HG03457 (cell line): ENCODE measurements around the gene FAM240B.

Experiments
- ATAC-seq: cut with Tn5 transposase; IDR thresholded peaks from one replicate; pipeline ENCODE4 v1.9.1; 2021; ENCODE audit warnings: moderate number of reproducible peaks; ENCODE audit not compliant: unreplicated experiment

FAM240B gene

GRCh38 chr9:38705917-38706316 lies 14.0 kb downstream of the FAM240B start:
- ATAC-seq = no peak

GRCh38 chr9:38700695-38701094 lies 19.2 kb downstream of the FAM240B start:
- ATAC-seq = no peak

DNA sequence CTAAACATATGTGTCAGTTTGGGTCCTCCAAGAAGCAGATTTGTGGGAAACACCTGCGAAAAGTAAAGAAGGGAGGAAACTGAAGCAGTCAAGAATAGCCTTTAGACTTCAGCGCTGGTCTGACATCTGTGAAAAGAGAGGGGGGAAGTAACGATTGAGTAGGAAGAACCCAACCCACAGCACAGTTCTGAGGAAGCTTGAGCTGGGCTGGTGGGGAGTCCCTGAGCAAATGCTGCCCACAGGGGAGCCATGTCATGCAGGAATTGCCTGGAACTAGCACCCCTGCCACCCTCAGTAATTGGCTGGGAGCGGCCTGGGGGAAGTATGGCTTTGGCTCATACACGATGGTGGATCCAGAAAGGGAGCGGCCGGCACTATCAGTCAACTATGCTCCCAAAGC lies 20.6 kb downstream of the FAM240B start:
- no peak for ATAC-seq

- ATAC-seq = no peak
Measured at GRCh38 chr9:38697776-38698300, 22.1 kb downstream of the FAM240B start.

DNA sequence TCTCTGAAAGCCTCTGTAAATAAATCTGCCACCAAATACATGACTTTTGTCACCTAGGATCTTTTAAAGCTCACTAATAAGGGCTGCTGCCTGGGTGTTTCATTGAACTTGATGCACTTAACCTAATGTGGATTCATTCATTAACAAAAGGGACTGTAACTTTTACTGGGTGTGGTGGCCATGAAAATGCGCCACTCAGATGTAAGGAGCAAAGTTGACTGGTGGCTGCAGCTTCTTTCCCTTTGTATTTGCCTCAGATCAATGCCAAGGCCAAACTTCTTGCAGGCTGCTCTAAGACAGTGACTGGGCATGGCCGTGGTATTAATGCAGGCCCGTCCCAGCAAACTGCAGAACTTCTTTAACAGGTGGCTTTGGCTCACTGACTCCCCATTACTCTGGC lies 22.9 kb downstream of the FAM240B start:
- no peak for ATAC-seq

DNA sequence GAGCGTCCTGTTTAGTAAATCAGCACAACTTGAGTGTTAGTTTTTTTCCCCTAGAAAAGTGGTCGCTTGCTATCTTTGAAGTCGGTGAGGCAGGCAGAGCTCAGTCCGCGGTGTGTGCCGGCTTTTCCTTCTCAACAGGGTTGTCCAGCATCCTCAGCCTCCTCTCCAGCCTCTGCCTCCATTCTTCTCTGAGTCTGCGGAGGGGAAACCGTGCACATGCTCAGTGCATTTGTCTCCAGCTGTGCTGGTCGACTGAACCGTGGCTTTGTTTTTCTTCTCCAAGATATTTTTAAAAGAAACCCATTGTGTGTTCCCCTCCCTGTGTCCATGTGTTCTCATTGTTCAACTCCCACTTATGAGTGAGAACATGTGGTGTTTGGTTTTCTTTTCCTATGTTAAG lies 25.3 kb downstream of the FAM240B start:
- ATAC-seq = no peak

DNA sequence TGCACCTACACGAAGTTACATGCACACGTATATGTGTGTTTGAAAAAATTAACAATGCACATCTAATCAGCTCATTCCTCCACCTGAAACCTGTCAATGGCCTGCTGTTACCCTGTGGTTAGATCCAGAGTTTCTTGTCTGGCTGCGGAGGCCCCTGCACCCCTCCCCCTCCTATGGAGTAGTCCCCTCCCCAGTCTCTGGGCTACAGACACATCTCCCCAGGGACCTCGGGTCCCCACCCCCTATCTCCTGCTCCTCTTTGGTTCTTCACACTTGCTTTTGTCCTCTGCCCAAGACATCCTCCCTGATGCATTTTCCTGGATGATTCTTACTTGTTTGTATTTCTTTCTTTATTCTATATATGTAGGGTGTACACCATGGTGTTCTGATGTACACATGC lies 27.2 kb downstream of the FAM240B start:
- no peak for ATAC-seq

DNA sequence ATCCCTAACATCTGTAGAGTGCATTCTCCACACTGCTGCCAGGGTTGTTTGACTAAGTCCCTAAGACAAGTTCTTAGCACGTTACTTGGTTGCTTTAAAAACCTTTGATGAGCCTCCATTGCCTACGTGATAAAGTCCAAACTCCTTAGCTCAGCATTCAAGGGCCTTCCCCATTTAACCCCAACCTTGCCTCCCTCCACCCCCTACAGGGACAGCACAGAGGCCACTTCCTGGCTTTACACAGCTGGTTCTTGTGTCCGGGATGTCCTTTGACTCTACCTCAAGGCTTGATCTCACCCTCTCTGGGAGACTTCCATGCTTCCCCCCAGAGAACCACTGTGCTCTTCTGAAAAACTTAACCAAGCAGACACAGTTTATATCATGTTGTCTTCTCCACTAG lies 29.4 kb downstream of the FAM240B start:
- no peak for ATAC-seq

DNA sequence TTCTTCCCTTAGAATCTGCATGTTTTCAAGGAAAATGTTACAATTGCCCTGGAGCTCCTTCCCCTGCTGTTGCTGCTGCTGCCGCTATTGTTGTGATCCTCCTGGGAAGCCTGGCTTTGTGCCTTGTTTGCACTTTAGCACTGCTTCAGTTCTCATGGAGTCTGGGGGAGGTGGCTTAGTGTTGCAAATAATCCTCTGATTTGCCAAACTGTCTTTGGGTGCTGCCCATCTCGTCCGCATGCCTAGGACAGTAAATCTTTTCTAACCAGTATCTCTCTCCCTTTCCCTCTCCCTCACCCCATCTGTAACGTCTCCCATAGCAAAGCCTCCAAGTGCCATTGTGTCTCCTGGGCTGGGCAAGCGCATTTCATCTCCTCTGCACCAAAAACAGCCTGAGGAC lies 30.3 kb downstream of the FAM240B start:
- ATAC-seq = no peak

DNA sequence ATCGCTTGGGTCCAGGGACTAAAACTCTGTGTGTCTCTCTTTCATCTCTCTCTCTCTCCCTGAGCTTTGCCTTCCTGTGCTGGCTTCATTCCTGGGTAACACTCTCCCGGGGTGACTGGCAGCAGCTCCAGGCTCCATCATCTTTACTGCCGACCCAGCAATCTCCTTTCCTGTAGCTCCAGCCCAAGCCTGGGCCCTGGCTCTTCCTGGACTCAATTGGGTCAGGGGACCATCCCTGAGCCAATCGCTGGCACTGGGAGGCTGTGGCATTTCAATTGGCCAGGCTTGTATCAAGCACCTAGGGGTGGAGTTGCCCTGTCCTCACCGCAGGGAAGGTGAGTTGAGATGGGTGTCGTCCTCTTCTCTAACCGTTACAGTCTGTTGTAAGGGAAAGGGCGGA lies 31.9 kb downstream of the FAM240B start:
- no peak for ATAC-seq

DNA sequence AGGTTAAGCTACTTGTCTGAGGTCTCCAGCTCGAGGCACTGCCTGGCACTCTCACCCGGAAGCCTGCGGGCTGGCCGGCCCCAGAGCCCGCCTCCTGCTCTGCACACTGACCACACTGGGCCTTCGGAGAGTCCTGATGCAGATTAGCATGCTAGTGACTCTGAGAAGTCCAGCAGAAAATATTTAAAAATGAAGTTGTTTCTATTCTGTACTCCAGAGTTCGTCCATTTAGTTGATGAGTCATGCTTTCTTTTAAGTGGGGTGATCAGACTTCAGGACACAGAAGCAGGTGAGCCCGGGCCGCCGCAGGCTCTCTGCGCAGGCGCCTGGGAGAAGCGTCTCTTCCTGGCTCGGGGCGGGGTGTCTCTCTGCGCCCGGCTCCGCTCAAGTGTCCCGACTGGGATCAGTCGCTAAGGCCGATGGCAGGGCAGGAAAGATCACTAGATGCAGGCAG lies 32.5 kb downstream of the FAM240B start:
- no peak for ATAC-seq

DNA sequence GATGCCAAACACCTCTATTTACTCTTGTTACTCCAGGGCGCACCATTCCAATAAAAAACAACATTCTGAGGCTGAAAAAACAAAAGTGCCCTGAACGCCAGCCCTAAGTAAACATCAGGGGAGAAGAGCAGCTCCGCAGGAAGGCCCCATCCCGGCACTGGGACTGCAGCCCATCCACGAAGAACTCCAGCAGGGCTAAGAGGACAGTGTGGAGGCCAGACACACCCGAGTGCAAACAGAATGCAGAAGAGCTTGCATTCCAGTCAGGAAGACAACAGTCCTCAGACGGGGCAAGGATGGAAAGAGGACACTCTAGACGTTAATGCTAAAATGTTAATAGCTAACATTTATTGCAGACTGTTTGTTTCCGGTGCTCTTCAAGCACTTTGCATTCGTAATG lies 33.0 kb downstream of the FAM240B start:
- no peak for ATAC-seq

DNA sequence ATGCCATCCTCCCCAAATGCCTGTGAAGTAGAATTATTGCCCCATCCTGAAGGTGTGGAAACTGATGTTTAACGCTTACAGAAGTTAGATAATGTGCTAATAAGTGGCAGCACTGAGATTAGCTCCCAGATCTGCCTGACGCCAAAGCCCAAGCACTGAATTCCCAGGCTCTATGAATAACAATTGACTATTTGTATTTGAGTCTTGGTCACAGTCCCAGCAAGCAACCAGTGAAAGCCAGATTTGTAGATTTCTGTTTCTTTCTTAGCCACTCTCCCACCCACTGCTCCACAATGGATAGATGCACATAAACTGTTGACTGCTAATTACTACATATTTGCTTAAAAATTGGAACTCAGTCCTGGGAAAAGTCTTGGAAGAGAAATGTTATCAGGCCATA lies 34.4 kb downstream of the FAM240B start:
- no peak for ATAC-seq

- ATAC-seq = no peak
Measured at GRCh38 chr9:38683336-38683735, 36.6 kb downstream of the FAM240B start.

- no peak for ATAC-seq
Measured at GRCh38 chr9:38682713-38683112, 37.2 kb downstream of the FAM240B start.

DNA sequence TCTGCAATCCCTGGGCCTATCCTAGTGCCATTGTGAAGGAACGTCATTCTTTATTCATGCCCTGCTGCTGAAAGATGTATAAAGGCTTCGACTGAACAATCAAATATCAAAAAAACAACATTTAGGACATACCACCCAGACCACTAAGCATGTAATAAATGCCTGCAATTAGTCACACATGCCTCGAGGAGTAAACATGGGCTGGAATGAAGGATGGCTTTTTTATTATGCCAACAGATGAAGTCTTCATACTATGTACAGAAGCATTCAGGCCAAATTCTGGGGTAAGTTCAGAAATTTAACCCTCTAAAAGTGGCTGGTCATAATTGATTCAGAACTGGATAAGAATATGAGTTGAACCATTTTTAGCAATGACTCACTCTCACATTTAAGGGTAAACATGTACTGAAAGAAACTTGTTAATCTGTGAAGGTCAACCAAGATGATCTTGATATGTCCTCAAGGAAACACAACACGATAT lies 38.1 kb downstream of the FAM240B start:
- ATAC-seq = no peak

- ATAC-seq = no peak
Measured at GRCh38 chr9:38680837-38681445, 39.0 kb downstream of the FAM240B start.

GRCh38 chr9:38677660-38678303 lies 42.2 kb downstream of the FAM240B start:
- ATAC-seq = no peak

GRCh38 chr9:38675831-38676230 lies 44.1 kb downstream of the FAM240B start:
- no peak for ATAC-seq

GRCh38 chr9:38675211-38675610 lies 44.7 kb downstream of the FAM240B start:
- ATAC-seq = no peak

DNA sequence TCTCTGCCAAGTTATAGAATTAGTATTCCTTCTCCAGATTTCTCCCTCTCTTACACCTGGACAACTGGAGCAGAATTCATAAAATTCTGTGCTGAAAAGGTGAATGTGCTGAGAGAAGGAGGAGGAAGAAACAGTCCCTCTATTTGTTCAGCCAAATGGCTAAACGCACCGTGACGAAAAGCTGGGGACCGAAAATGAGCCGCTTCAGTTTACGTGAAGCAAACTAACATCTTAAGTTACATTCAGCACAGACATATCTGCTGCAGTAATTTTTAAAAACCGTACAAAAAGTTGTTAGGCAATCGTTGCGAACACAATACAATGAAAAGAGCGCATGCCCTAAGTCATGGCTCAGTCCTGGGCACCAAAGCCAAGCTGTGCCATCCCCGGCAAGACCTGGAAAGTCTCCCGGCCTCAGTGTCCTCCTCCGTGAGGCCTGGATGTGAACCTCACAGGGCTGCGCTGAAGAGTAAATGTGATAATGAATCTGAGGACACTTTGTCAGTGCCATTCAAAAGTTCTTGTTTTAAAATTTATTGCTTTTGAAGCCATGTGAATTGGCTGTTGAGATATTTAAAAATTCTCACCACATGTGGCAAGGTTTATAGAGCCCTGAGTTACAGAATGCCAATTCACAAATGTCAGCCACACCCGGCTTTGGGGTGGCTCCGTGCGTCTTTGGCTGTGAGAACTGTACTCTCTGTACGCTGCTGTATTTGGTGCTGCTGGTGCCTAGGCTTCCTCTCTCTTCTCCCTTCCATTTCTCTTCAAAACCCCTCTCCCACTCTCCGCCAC lies 46.3 kb downstream of the FAM240B start:
- ATAC-seq = no peak

DNA sequence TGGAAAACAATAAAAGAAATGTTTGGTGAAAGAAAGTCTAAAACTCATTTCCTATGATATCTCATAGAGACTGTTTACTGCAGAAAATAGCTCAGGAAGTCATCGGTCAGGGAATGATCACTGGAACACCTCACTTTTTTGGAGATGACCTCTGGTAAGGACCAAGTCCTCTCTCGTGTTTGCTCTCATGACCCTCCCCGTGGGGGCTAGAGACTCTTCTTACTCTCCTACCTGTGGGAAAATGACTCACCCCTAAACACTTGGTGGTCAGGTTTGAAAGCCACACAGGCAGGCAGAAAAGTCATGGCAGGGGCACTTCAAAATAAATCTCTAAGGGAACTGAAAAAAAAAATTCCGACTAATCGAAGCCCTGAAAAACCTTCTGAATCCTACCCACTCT lies 48.2 kb downstream of the FAM240B start:
- ATAC-seq = no peak
